Measurements from ENCODE around the gene C8A.

The C8A gene

DNA sequence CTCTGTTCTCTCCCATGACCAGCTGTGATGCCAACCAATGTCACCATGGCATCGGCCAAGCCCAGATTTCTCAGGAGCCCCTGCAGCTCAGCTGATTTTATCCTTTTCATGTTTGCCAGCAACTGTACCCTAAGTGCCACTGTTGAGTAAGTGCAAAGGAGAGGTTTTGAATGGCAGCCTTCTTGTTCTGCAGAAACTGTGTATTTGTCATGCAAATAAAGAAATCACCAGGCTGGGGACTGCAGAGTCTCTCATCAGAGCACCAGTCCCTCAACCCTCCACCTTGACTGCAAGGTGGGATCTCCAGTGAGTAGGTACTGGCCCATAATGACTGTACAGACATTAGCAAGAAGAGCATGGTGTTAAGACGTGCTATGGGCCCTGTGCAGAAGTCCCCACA, 84.6 kb downstream of the C8A start:
- Mint-ChIP-seq H3K9me3 (peaks cover 6% of the 10 kb centered on the region), H3K4me3 (no peak overlapping the region), H3K36me3 (ENCODE audit: low read depth) (no peaks in the 10 kb centered on the region), H3K4me1 (ENCODE audit: low read depth) (no peaks in the 10 kb centered on the region), H3K27ac (no peak overlapping the region), H3K27me3 (peaks cover 11% of the 10 kb centered on the region)

DNA sequence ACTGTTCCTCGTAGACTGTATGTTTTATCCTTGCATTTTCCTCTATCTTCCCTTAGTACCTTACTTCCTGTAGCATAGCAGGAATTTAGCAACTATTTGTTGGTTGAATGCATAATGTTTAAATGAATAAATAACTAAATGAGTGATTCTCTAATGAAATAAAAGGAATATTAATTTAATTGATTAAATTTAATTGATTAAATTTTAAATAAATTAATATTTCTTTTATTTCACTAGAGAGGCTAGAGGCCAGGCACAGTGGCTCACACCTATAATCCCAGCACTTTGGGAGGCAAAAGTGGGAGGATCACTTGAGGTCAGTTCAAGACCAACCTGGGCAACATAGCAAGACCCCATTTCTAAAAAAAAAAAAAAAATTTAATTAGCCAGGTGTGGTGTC, 85.4 kb downstream of the C8A start:
- Mint-ChIP-seq H3K36me3 (ENCODE audit: low read depth) (no peaks in the 10 kb centered on the region), H3K27ac (no peak overlapping the region), H3K4me1 (ENCODE audit: low read depth) (no peaks in the 10 kb centered on the region), H3K4me3 (no peak overlapping the region), H3K9me3 (peaks cover 6% of the 10 kb centered on the region), H3K27me3 (peaks cover 11% of the 10 kb centered on the region)

DNA sequence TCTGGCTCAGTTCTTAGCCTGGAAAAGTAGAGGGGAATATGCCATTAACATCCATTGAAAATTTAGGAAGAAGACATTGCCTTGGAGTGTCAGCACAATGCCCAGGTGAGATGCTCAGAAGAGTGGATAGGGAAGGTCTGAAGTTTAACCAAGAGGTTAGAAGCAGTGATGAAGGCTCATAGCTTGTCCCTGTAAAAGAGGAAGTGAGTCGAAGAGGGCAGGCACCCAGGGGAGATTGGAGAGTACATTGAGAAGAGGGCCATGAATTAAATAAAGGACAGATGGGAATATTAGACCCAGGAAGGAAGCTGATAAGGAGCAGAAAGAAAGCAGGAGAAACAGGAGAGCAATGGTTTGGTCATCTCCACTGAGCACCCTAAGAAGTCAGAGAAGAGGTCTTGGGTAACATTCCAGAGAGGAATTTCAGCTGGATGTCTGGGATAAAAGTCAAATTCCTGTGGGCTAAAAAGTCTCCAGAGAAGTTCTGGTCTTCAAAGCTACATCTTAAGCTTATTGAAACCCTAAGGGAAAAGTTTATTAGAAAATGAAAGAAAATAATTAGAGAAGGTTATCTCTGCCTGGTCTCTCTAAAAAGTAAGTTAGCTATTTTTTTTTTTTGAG, 93.9 kb downstream of the C8A start:
- no peaks in the 10 kb centered on the region for H3K9me3 Mint-ChIP-seq
- no peaks in the 10 kb centered on the region for H3K4me1 Mint-ChIP-seq (ENCODE audit: low read depth)
- no peaks in the 10 kb centered on the region for H3K36me3 Mint-ChIP-seq (ENCODE audit: low read depth)
- H3K27ac Mint-ChIP-seq = no peak overlapping the region
- no peaks in the 10 kb centered on the region for H3K27me3 Mint-ChIP-seq
- no peak overlapping the region for H3K4me3 Mint-ChIP-seq

DNA sequence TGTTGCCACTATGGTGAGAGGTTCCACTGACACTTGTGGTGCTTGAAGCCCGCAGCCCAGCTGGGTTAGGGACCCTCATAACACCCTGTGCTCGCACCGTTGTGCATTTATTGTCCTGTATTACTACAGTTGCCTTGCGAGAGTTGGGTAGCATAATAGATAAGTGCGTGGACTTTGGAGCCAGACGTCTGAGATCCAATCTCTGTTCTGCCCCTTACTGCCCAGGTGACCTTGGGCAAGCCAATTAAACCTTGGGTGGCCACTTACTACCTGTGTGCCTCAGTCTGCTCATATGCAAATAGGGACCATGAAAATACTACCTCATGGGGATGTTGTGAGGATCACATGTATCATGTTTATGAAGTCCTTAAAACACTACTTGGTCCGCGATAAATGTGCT, 97.9 kb downstream of the C8A start:
- no peaks in the 10 kb centered on the region for H3K9me3 Mint-ChIP-seq
- no peak overlapping the region for H3K27ac Mint-ChIP-seq
- no peaks in the 10 kb centered on the region for H3K36me3 Mint-ChIP-seq (ENCODE audit: low read depth)
- H3K27me3 Mint-ChIP-seq = peaks cover 4% of the 10 kb centered on the region
- no peak overlapping the region for H3K4me3 Mint-ChIP-seq
- no peaks in the 10 kb centered on the region for H3K4me1 Mint-ChIP-seq (ENCODE audit: low read depth)

DNA sequence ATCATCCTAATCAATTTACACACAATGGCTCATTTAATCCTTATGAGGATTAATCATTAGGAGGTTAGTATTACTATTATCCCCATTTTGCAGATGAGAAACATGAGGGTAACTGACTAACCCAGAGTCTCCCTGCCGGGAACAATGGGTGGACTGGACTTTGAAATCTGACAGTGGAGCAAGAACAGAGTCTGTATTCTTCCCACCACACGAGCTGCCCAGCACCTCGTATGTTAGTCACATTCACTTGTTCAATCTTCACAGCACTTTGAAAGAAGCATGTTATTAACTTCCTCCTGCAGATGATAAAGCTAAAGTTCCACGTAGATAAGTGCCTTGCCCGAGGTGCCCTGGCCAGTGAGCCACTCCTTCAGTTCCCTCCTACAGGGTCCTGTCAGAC, 98.8 kb downstream of the C8A start:
- Mint-ChIP-seq H3K9me3 (no peaks in the 10 kb centered on the region), H3K27ac (no peak overlapping the region), H3K4me1 (ENCODE audit: low read depth) (no peaks in the 10 kb centered on the region), H3K4me3 (no peak overlapping the region), H3K36me3 (ENCODE audit: low read depth) (no peaks in the 10 kb centered on the region), H3K27me3 (peaks cover 8% of the 10 kb centered on the region)

DNA sequence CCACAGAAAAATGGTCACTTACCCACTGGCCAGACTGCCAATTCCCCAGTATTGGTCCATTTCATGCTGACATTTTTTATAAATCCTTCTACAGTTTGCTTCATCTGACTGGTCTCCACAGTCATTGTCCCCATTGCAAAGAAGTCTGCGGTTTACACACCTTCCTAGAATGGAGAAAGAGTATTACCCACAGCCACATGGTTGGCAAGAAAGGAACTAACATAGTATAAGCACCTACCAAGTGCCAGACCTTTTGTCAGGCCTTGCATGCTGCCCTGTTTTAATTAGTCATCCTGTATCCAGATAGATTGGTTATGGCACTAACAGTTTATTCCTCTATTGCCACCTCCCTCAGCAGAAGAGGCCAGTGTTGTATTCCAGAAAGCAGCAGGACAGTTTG, 100.1 kb downstream of the C8A start:
- Mint-ChIP-seq H3K27me3 (peaks cover 8% of the 10 kb centered on the region), H3K9me3 (no peaks in the 10 kb centered on the region), H3K36me3 (ENCODE audit: low read depth) (no peaks in the 10 kb centered on the region), H3K27ac (no peak overlapping the region), H3K4me1 (ENCODE audit: low read depth) (no peaks in the 10 kb centered on the region), H3K4me3 (no peak overlapping the region)

DNA sequence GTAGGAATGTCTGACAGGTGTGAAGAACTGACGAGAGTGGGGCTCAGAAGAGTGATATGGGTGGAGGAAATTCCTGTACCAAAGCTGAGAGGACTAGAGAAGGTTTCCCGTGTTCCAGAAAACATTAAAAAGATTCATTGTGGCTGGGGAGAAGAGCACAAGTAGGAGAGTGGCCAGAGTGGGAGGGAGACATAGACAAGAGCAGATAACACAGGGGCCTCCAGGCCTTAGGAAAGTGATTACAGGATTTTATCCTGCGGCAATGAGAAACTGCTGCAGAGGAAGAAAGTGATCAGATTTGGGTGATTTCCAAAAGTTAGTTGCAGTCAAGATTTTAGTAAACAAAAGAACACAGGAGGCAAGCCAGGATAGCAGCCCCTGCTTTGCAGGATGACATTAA, 103.3 kb downstream of the C8A start:
- H3K36me3 Mint-ChIP-seq (ENCODE audit: low read depth) = no peaks in the 10 kb centered on the region
- H3K27ac Mint-ChIP-seq = no peak overlapping the region
- no peak overlapping the region for H3K4me3 Mint-ChIP-seq
- H3K9me3 Mint-ChIP-seq = no peaks in the 10 kb centered on the region
- H3K27me3 Mint-ChIP-seq = peaks cover 8% of the 10 kb centered on the region
- no peaks in the 10 kb centered on the region for H3K4me1 Mint-ChIP-seq (ENCODE audit: low read depth)

DNA sequence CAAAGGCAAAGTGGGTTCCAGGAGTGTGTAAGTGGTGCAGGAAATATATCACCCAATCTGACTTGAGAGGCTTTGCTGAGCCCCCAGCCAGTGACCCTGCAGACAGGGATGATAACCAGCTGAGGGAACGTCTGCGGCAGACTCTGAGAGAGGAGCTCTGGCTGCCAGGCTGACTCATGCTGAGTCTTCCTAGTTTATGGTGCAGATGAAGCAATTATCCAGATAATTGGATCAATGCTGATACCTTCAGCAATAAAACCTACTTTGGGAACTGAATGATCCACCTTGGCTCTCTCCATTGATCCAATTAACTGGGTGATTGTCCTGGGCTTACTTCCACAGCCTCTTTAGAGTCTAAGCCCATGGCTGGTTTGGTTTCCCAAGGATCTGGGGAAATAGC, 103.9 kb downstream of the C8A start:
- Mint-ChIP-seq H3K27ac (no peak overlapping the region), H3K36me3 (ENCODE audit: low read depth) (no peaks in the 10 kb centered on the region), H3K4me3 (no peak overlapping the region), H3K27me3 (peaks cover 8% of the 10 kb centered on the region), H3K4me1 (ENCODE audit: low read depth) (no peaks in the 10 kb centered on the region), H3K9me3 (no peaks in the 10 kb centered on the region)

DNA sequence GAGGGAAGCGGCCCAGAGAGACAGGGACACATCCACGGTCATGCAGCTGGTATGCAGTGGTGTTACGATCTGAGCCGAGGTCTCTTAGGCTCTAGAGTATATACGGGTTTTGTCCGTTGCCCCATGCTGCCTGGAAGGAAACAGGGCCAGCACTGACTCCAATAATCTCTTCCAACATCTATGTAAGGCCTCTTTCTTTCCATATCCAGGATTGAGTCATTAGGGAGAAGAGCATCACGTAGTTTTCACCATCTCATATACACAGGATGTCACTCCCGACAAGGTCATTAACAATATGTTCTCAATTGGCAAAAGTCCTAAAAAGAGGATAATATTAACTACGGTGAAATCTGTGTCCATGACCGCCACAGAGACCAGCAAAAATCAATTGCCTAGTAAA, 106.8 kb downstream of the C8A start:
- Mint-ChIP-seq H3K4me3 (no peak overlapping the region), H3K4me1 (ENCODE audit: low read depth) (no peaks in the 10 kb centered on the region), H3K9me3 (no peaks in the 10 kb centered on the region), H3K27ac (no peak overlapping the region), H3K27me3 (peaks cover 4% of the 10 kb centered on the region), H3K36me3 (ENCODE audit: low read depth) (no peaks in the 10 kb centered on the region)

DNA sequence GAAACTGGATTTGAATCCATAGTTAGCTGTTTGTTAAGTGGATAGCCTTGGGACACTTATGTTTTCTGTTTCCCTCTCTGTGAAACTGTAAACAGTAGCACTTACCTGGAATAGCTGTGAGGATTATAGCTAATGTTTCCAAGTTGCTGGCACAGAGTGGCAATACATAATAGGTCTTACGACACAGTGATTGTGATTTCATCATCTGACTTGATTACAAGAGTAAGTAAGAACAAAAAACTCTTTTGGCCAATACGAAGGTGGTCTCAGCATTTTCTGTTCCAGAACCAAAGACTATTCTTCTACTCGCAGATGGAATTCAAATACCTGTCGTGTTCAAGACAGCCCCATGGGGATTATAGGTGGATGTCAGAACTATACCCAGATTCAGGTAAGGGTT, 109.1 kb downstream of the C8A start:
- Mint-ChIP-seq H3K36me3 (ENCODE audit: low read depth) (no peaks in the 10 kb centered on the region), H3K9me3 (no peaks in the 10 kb centered on the region), H3K27ac (no peak overlapping the region), H3K4me1 (ENCODE audit: low read depth) (no peaks in the 10 kb centered on the region), H3K4me3 (no peak overlapping the region), H3K27me3 (no peaks in the 10 kb centered on the region)

DNA sequence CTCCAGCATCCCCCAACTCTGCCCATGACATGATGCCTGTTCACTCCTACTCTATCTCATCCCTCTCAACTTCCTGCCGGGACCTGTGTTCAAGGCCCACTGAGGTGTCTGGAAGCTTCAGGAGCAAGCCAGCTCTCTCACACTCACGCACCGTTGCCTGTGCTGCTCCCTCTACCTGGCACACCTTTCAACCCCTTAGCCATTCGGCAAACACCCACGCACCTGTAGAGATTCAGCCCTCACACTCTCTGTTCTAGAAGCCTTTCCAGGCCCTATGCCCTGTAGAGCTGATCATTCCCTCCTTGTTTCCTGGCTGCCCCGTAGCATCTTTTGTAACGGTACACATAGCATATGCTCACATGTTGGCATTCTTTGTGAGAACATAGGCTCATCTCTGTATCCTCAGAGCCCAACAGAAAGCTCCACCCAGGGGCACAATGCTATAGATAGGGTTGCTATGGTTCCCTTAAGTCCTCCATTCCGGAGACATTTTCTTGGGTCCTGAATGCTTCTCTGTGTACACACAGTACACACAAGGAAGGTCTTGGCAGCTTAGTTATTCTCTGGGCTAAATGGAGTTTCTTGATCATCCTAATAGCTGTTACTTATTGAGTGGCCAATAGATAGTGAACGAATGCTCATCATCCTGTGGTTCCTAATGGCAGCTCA, 109.9 kb downstream of the C8A start:
- Mint-ChIP-seq H3K9me3 (no peaks in the 10 kb centered on the region), H3K36me3 (ENCODE audit: low read depth) (no peaks in the 10 kb centered on the region), H3K27me3 (no peaks in the 10 kb centered on the region), H3K4me3 (no peak overlapping the region), H3K27ac (no peak overlapping the region), H3K4me1 (ENCODE audit: low read depth) (no peaks in the 10 kb centered on the region)

DNA sequence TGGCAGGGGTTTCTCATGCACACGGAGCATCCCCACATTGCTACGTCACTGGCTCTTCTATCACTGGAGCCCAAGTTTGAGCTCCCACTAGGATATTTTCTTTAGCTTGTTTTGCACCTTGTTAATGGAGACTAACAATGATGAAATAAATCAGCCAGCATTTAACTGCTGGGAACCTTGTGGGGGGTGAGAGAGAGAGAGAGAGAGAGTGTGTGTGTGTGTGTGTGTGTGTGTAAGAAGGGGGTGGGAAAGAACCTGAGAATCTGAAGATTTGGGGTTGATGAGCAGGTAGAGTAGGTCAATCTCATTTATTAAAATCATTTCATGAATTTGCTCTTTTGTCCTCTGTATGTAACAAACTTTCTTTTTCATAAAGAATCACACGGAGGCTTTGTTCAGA, 110.6 kb downstream of the C8A start:
- H3K9me3 Mint-ChIP-seq = no peaks in the 10 kb centered on the region
- no peaks in the 10 kb centered on the region for H3K4me1 Mint-ChIP-seq (ENCODE audit: low read depth)
- H3K27me3 Mint-ChIP-seq = no peaks in the 10 kb centered on the region
- no peaks in the 10 kb centered on the region for H3K36me3 Mint-ChIP-seq (ENCODE audit: low read depth)
- H3K27ac Mint-ChIP-seq = no peak overlapping the region
- no peak overlapping the region for H3K4me3 Mint-ChIP-seq

DNA sequence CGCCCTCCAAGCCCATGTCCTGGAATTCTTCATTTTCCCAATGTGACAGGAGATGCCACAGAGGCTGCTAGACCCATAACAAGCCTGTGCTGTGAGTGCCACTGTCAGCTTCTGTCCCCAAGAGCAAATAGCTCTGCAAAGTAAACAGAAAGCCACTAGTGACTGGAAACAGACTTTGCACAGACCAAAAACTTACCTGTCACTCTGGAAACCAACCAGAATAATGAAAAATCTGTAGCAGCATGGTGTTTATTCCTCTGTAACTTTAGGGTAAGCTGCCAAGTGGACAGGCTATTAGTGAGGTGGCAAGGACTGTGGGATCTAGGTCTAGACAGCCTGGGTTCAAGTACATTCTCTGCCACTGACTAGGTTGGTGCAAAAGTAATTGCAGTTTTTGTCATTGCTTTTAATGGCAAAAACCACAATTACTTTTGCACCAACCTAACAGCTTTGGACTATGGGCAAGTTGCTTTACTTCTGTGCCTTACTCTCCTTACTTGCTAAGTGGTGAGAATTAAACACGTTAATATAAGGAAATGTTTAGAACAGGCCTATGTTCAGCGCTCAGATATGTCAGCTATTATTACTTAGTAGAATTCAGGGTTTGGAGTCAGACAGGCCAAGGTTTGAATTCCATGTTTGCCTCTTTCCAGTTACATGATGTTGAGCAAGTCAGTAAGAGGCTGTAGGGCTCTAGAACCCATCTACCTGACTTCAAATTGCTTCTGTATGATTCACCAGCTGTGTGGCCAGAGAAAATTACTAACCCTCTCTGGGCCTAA, 111.5 kb downstream of the C8A start, which contains the start of gene C8B:
TSS of gene C8B (minus strand) at position 100 of the 782 bp plus-strand sequence. CDS start at position 33, 67 bp downstream.
- H3K4me3 Mint-ChIP-seq = no peak within 1 kb of the TSS
- no peaks in the 10 kb centered on the region for H3K4me1 Mint-ChIP-seq (ENCODE audit: low read depth)
- H3K27me3 Mint-ChIP-seq = no peaks in the 10 kb centered on the region
- no peaks in the 10 kb centered on the region for H3K36me3 Mint-ChIP-seq (ENCODE audit: low read depth)
- H3K27ac Mint-ChIP-seq = no peak within 1 kb of the TSS
- H3K9me3 Mint-ChIP-seq = no peaks in the 10 kb centered on the region

DNA sequence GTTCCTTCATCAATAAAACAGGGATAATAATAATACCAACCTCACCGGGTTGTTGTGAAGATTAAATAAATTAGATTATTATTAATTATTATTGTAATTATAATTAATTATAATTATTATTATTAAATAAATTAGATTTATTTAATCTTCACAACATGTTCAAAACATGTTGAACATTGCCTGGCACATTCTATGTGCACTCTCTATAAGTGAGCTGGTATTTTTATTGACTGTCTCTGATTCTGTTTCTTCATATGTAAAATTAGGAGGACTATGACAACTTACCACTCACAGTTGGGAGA, 112.1 kb downstream of the C8A start:
- Mint-ChIP-seq H3K9me3 (no peaks in the 10 kb centered on the region), H3K36me3 (ENCODE audit: low read depth) (no peaks in the 10 kb centered on the region), H3K4me3 (no peak overlapping the region), H3K27me3 (no peaks in the 10 kb centered on the region), H3K4me1 (ENCODE audit: low read depth) (no peaks in the 10 kb centered on the region), H3K27ac (no peak overlapping the region)

DNA sequence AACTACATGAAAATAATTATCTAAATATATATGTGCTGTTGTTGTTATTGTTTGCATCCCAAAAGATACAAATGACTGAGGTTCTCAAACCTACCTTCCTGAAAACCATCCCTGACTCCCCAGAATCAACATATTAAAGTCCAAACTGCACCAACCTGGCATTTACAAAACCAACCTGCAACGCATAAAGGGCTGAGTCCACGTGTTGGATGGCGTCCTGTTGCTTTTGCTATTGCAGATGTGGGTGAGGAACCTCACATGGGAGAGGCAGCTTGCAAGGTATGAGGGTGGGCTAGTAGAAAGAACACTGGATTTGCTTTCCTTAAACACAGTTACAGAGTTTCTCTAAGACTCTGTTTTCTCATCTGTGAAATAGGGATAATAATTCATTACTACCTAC, 112.8 kb downstream of the C8A start:
- Mint-ChIP-seq H3K27me3 (no peaks in the 10 kb centered on the region), H3K9me3 (no peaks in the 10 kb centered on the region)

More for the DNA sequence above, 112.8 kb downstream of the C8A start:
- Mint-ChIP-seq H3K36me3 (ENCODE audit: low read depth) (no peaks in the 10 kb centered on the region), H3K27ac (no peak overlapping the region), H3K4me1 (ENCODE audit: low read depth) (no peaks in the 10 kb centered on the region), H3K4me3 (no peak overlapping the region)
